GM12878 (cell line): ENCODE results near the gene KCNB1. TPM values are rescaled to one million over a fixed set of nuclear protein-coding genes. Genes with fewer than 3 reads are reported as not detected.

Experiments used
- ATAC-seq: fragments of 200-7000 bp; cut with Tn5 transposase; 3 replicates; pipeline ENCODE4 v1.9.1; 2020; ENCODE audit warnings: mild to moderate bottlenecking, moderate library complexity
- BruUV-seq: library from RNA; stranded (reverse); fragments of 400-500 nt; replicated peaks from 2 replicates; lab custom pipeline; 2021; lab: Mats Ljungman, UMichigan
- CTCF ChIA-PET: fragments of 300-600 bp; sonication (Branson Sonifier 250); formaldehyde crosslinking; extraction: SDS; loops from one replicate; lab custom pipeline; 2021; ENCODE audit warnings: inconsistent platforms; lab: Yijun Ruan, JAX
- POLR2A ChIA-PET: fragments of 350-600 bp; formaldehyde crosslinking; extraction: SDS; loops from one replicate; lab custom pipeline; 2021; ENCODE audit warnings: inconsistent platforms; lab: Charles Lee
- RAD21 ChIA-PET: fragments of 300-600 bp; sonication (Branson Sonifier 250); formaldehyde crosslinking; loops from one replicate; lab custom pipeline; 2023; ENCODE audit warnings: antibody characterized with exemption; ENCODE audit not compliant: unreplicated experiment; lab: Charles Lee
- SMC1A ChIA-PET: fragments of 300-600 bp; sonication (Branson Sonifier 250); formaldehyde crosslinking; loops from one replicate; lab custom pipeline; 2023; ENCODE audit not compliant: unreplicated experiment, uncharacterized antibody; lab: Charles Lee
- DNase-seq: peaks from one replicate; pipeline ENCODE4 v3.0.0-alpha.2; 2011; ENCODE audit warnings: low read depth, low spot score
- FAIRE-seq: peaks from 3 replicates; lab custom pipeline; 2011; peaks lifted over from hg19 to GRCh38; lab: Jason Lieb, UNC
- H2AFZ ChIP-seq: 2 replicates; pipeline ENCODE4 v1.6.0; 2011; ENCODE audit warnings: low read depth, low read length, control low read depth; ENCODE audit not compliant: control insufficient read depth
- H3K27ac ChIP-seq: 2 replicates; pipeline ENCODE4 v1.5.1; 2011; ENCODE audit warnings: control low read depth; ENCODE audit not compliant: control insufficient read depth, insufficient read depth
- H3K27me3 ChIP-seq, 2 experiments: replicated peaks in 1 of 2; 2 replicates each; pipeline versions ENCODE4 v1.6.0 to v1.6.1; 2011; ENCODE audit warnings: low read length in 1 of 2; ENCODE audit not compliant: control insufficient read depth in 2 of 2, insufficient read depth in 2 of 2
- H3K36me3 ChIP-seq, 2 experiments: 2 replicates each; pipeline ENCODE4 v1.5.1; 2011; ENCODE audit warnings: low read length in 1 of 2; ENCODE audit not compliant: control insufficient read depth in 2 of 2, insufficient read depth in 2 of 2
- H3K4me1 ChIP-seq: 2 replicates; pipeline ENCODE4 v1.6.1; 2011; ENCODE audit warnings: mild to moderate bottlenecking, low read length, moderate library complexity, mixed read lengths; ENCODE audit not compliant: control insufficient read depth, insufficient read depth
- H3K4me2 ChIP-seq: 2 replicates; pipeline ENCODE4 v1.6.0; 2011; ENCODE audit warnings: control low read depth; ENCODE audit not compliant: control insufficient read depth, insufficient read depth
- H3K4me3 ChIP-seq: fragments of 200-600 bp; sonication (generic); 2 replicates; pipeline ENCODE4 v1.5.1; 2016
- H3K79me2 ChIP-seq: 2 replicates; pipeline ENCODE4 v1.6.0; 2011; ENCODE audit warnings: low read length; ENCODE audit not compliant: control insufficient read depth, insufficient read depth
- H3K9ac ChIP-seq: 2 replicates; pipeline ENCODE4 v1.8.0; 2011; ENCODE audit warnings: low read length, control low read depth, mixed read lengths; ENCODE audit not compliant: control insufficient read depth, insufficient read depth
- H3K9me3 ChIP-seq: replicated peaks from 3 replicates; pipeline ENCODE4 v1.5.1; 2011; ENCODE audit warnings: mild to moderate bottlenecking, low read length; ENCODE audit not compliant: control insufficient read depth, insufficient read depth
- H4K20me1 ChIP-seq: 2 replicates; pipeline ENCODE4 v1.6.0; 2011; ENCODE audit not compliant: control insufficient read depth, insufficient read depth
- ASH2L ChIP-seq: fragments of 300-600, 200-600 bp; sonication (generic); IDR thresholded peaks from 2 replicates; pipeline ENCODE4 v1.6.1; 2017; ENCODE audit warnings: low read depth, mild to moderate bottlenecking, borderline replicate concordance
- BACH1 ChIP-seq: fragments of 450-650 bp; IDR thresholded peaks from 2 replicates; pipeline ENCODE4 v1.6.1; 2017; ENCODE audit warnings: mild to moderate bottlenecking, borderline replicate concordance
- BMI1 ChIP-seq: fragments of 450-650 bp; IDR thresholded peaks from 2 replicates; pipeline ENCODE4 v1.6.1; 2016; ENCODE audit warnings: mild to moderate bottlenecking, moderate library complexity, borderline replicate concordance
- ESRRA ChIP-seq: IDR thresholded peaks from 2 replicates; pipeline ENCODE4 v1.6.1; 2012; ENCODE audit warnings: mild to moderate bottlenecking, low read length, improper control_type of control experiment
- IKZF2 ChIP-seq, 2 experiments: fragments of 450-650 bp; IDR thresholded peaks; 2 replicates each; pipeline ENCODE4 v1.6.1; 2017; ENCODE audit warnings: mild to moderate bottlenecking in 2 of 2, moderate library complexity in 2 of 2
- IRF4 ChIP-seq: IDR thresholded peaks from 2 replicates; pipeline ENCODE4 v1.6.1; 2011; ENCODE audit warnings: low read depth, low read length
- KLF5 ChIP-seq: fragments of 450-650 bp; IDR thresholded peaks from 2 replicates; pipeline ENCODE4 v1.6.1; 2014; ENCODE audit warnings: mild to moderate bottlenecking; ENCODE audit not compliant: partially characterized antibody
- MLLT1 ChIP-seq: fragments of 450-650 bp; IDR thresholded peaks from 2 replicates; pipeline ENCODE4 v1.6.1; 2016; ENCODE audit warnings: mild to moderate bottlenecking
- POU2F2 ChIP-seq: IDR thresholded peaks from 3 replicates; pipeline ENCODE4 v1.6.1; 2011; ENCODE audit warnings: low read depth, mild to moderate bottlenecking, low read length, borderline replicate concordance
- TBL1XR1 ChIP-seq: IDR thresholded peaks from 2 replicates; pipeline ENCODE4 v1.6.1; 2012; ENCODE audit warnings: low read depth, low read length, improper control_type of control experiment
- TCF12 ChIP-seq: IDR thresholded peaks from 2 replicates; pipeline ENCODE4 v1.6.1; 2011; ENCODE audit warnings: low read depth, mild to moderate bottlenecking, low read length
- ZBED1 ChIP-seq: IDR thresholded peaks from 2 replicates; pipeline ENCODE4 v1.6.1; 2016; ENCODE audit warnings: borderline replicate concordance
- ZNF687 ChIP-seq: fragments of 450-650 bp; IDR thresholded peaks from 2 replicates; pipeline ENCODE4 v1.6.1; 2017; ENCODE audit warnings: mild to moderate bottlenecking, moderate library complexity
- whole genome bisulfite sequencing: methylation state at CpG from one replicate; pipeline ENCODE4 v1.1.6; 2016; ENCODE audit warnings: low lambda C conversion rate; ENCODE audit not compliant: insufficient replicate concordance, insufficient coverage; ENCODE audit errors: missing lambda C conversion rate; 5-methylcytosine and 5-hydroxymethylcytosine counted together
- in situ Hi-C: fragments of 300-500 bp; cut with MboI; formaldehyde crosslinking; loops from 9 replicates; pipeline ENCODE4 v1.14.3; 2018; ENCODE audit warnings: mixed read lengths
- intact Hi-C: fragments of 100-400 bp; cut with micrococcal nuclease; formaldehyde crosslinking; loops from one replicate; pipeline ENCODE4 v1.14.2; 2022; ENCODE audit not compliant: unreplicated experiment
- polyA plus RNA-seq, 11 experiments: library from polyadenylated mRNA; depleted of rRNA in 4 of 11; unstranded in 6 of 11; stranded (reverse) in 5 of 11; fragments of >200 nt; fragmentation: Nextera tagmentation in 4 of 11; fragmentation: Illumina TruSeq in 1 of 11; extraction: Ambion mirVana in 4 of 11; extraction: Trizol in 1 of 11; gene quantifications; 1 replicate in 1 of 11; 2 replicates in 10 of 11; pipeline versions ENCODE4 v1.2.1 to v1.2.3, GENCODE V29; 2011 to 2016; ENCODE audit warnings: inconsistent platforms in 2 of 11, missing spikeins in 2 of 11, low read depth in 1 of 11
- total RNA-seq, 4 experiments: library from RNA; depleted of rRNA in 3 of 4; stranded (reverse); fragments of >200 nt in 3 of 4; fragmentation: Illumina TruSeq in 1 of 4; extraction: Trizol in 1 of 4; gene quantifications; 2 replicates each; pipeline versions ENCODE4 v1.2.1 to v1.2.3, GENCODE V29; 2013 to 2021

Gene KCNB1
- total and polyA plus RNA-seq, 10 of the 15 experiments (the other 5 are each of a cell fraction or from before 2014, with no cell fraction given), result 0.02 to 0.08 (median 0.03) TPM; not detected in 7

- TF ChIP-seq KLF5 (no peak), TCF12 (no peak), ASH2L (no peak), IKZF2 (IDR thresholded peaks at IDR 0.05) (no peak), BMI1 (no peak), IRF4 (no peak), TBL1XR1 (no peak)
Measured at GRCh38 chr20:49347156-49347555, 135.3 kb downstream of the KCNB1 start (continued).

GRCh38 chr20:49346682-49347081 is 135.8 kb downstream of the KCNB1 start:
- H3K79me2 ChIP-seq, result no peaks in the 10 kb centered on the region
- in situ Hi-C loops, result loop anchor here (25.0 kb wide), 2 partner anchors 166 to 516 kb away; no protein-coding TSS in a partner anchor
- POLR2A ChIA-PET, result no interaction called here

More at GRCh38 chr20:49346682-49347081, 135.8 kb downstream of the KCNB1 start:
- H3K4me2 ChIP-seq, result no peak overlapping the region
- no peaks in the 10 kb centered on the region for H3K9me3 ChIP-seq
- no peak overlapping the region for H3K4me3 ChIP-seq
- WGBS, result 34% methylated on average over 3 of the region's 3 CpGs
- CTCF ChIA-PET, result interaction anchor here (1.0 to 1.6 kb wide), 4 partner anchors 9 to 206 kb away, joined by 3 to 4 read pairs (median 3); no protein-coding TSS in a partner anchor
- TF ChIP-seq BACH1 (no peak), POU2F2 (no peak), ZNF687 (no peak), ZBED1 (no peak), ESRRA (no peak), MLLT1 (no peak)
- ATAC-seq (peak; percentile 45; the same call in 1 of the 3 replicates), FAIRE-seq (no peak), DNase-seq (no peak)
- no TSS peak for BruUV-seq
- RAD21 ChIA-PET, result no interaction called here
- H2AFZ ChIP-seq, result no peak overlapping the region
- H3K27ac ChIP-seq, result no peak overlapping the region
- H3K4me1 ChIP-seq, result no peaks in the 10 kb centered on the region
- intact Hi-C loops, result loop anchor here (5.0 kb wide), 1 partner anchor 186 kb away; no protein-coding TSS in a partner anchor
- H4K20me1 ChIP-seq, result no peaks in the 10 kb centered on the region
- no peaks in the 10 kb centered on the region for H3K36me3 ChIP-seq
- H3K27me3 ChIP-seq, result peaks cover 2 to 4% of the 10 kb centered on the region in 2 experiments; a peak in 3 of 4 replicates
- H3K9ac ChIP-seq, result no peak overlapping the region
- SMC1A ChIA-PET, result interaction anchor here (1.6 kb wide), 1 partner anchor 30 kb away, joined by 3 read pairs; no protein-coding TSS in a partner anchor
